GM23338 (cell line): ENCODE measurements around the gene ADPGK.

Source experiments
- CREB1 ChIP-seq: fragments of 250-450 bp; sonication (Bioruptor Pico); IDR thresholded peaks from 2 replicates; pipeline ENCODE4 v1.5.0; 2020; ENCODE audit warnings: low read depth, mild to moderate bottlenecking, moderate library complexity
- CTCF ChIP-seq, 2 experiments: fragments of 200-600 bp in 1 of 2; sonication (generic) in 1 of 2; conservative IDR thresholded peaks; 2 replicates each; pipeline versions ENCODE4 v1.5.1 to v1.6.1; 2016 to 2017; ENCODE audit warnings: antibody characterized with exemption in 2 of 2, low read depth in 2 of 2, mild to moderate bottlenecking in 2 of 2, moderate library complexity in 1 of 2
- ETS1 ChIP-seq: IDR thresholded peaks from 2 replicates; pipeline ENCODE4 v1.6.1; 2016; ENCODE audit warnings: antibody characterized with exemption
- EZH2 ChIP-seq: fragments of 200-600 bp; sonication (generic); IDR thresholded peaks from one replicate; pipeline ENCODE4 v1.8.0; 2017; ENCODE audit warnings: antibody characterized with exemption, mild to moderate bottlenecking, low read depth; ENCODE audit not compliant: unreplicated experiment
- EZH2phosphoT487 ChIP-seq: fragments of 200-600 bp; sonication (generic); IDR thresholded peaks from one replicate; pipeline ENCODE4 v1.8.1; 2018; ENCODE audit warnings: antibody characterized with exemption; ENCODE audit not compliant: unreplicated experiment
- JUNB ChIP-seq: IDR thresholded peaks from one replicate; pipeline ENCODE4 v1.6.1; 2016; ENCODE audit warnings: antibody characterized with exemption; ENCODE audit not compliant: unreplicated experiment
- NANOG ChIP-seq: IDR thresholded peaks from 2 replicates; pipeline ENCODE4 v1.6.1; 2016; ENCODE audit warnings: antibody characterized with exemption, borderline replicate concordance
- POLR2AphosphoS5 ChIP-seq: IDR thresholded peaks from 2 replicates; pipeline ENCODE4 v1.6.1; 2016; ENCODE audit warnings: antibody characterized with exemption, low read depth
- REST ChIP-seq: IDR thresholded peaks from one replicate; pipeline ENCODE4 v1.6.1; 2018; ENCODE audit warnings: antibody characterized with exemption; ENCODE audit not compliant: unreplicated experiment
- STAT1 ChIP-seq: IDR thresholded peaks from one replicate; pipeline ENCODE4 v1.6.1; 2016; ENCODE audit warnings: antibody characterized with exemption; ENCODE audit not compliant: unreplicated experiment
- ZNF114 ChIP-seq: fragments of 250-450 bp; sonication (Bioruptor Pico); IDR thresholded peaks from 2 replicates; pipeline ENCODE4 v1.5.0; 2020; ENCODE audit warnings: mild to moderate bottlenecking, moderate library complexity
- ZNF331 ChIP-seq: fragments of 250-450 bp; sonication (Bioruptor Pico); IDR thresholded peaks from 2 replicates; pipeline ENCODE4 v1.5.0; 2020; ENCODE audit warnings: low read depth, mild to moderate bottlenecking, moderate library complexity
- TF ChIP-seq, protein P1 (sequence below): fragments of 250-450 bp; sonication (Bioruptor Pico); IDR thresholded peaks from 2 replicates; pipeline ENCODE4 v1.5.0; 2020; ENCODE audit warnings: mild to moderate bottlenecking, moderate library complexity

- no peak for TF ChIP-seq POLR2AphosphoS5
- no peak for TF ChIP-seq EZH2
- TF ChIP-seq CREB1 (CRISPR knock-in tag), result no peak
- no peak for TF ChIP-seq CTCF (conservative IDR thresholded peaks at IDR 0.05; ENCODE audit: low read depth in 2 of 2)
- TF ChIP-seq JUNB, result no peak
- TF ChIP-seq EZH2phosphoT487, result no peak
- TF ChIP-seq ETS1, result no peak
- TF ChIP-seq ZNF331 (CRISPR knock-in tag), result no peak
- TF ChIP-seq REST, result no peak
- no peak for TF ChIP-seq STAT1
- TF ChIP-seq ZNF114 (CRISPR knock-in tag), result no peak
- TF ChIP-seq, protein P1, sequence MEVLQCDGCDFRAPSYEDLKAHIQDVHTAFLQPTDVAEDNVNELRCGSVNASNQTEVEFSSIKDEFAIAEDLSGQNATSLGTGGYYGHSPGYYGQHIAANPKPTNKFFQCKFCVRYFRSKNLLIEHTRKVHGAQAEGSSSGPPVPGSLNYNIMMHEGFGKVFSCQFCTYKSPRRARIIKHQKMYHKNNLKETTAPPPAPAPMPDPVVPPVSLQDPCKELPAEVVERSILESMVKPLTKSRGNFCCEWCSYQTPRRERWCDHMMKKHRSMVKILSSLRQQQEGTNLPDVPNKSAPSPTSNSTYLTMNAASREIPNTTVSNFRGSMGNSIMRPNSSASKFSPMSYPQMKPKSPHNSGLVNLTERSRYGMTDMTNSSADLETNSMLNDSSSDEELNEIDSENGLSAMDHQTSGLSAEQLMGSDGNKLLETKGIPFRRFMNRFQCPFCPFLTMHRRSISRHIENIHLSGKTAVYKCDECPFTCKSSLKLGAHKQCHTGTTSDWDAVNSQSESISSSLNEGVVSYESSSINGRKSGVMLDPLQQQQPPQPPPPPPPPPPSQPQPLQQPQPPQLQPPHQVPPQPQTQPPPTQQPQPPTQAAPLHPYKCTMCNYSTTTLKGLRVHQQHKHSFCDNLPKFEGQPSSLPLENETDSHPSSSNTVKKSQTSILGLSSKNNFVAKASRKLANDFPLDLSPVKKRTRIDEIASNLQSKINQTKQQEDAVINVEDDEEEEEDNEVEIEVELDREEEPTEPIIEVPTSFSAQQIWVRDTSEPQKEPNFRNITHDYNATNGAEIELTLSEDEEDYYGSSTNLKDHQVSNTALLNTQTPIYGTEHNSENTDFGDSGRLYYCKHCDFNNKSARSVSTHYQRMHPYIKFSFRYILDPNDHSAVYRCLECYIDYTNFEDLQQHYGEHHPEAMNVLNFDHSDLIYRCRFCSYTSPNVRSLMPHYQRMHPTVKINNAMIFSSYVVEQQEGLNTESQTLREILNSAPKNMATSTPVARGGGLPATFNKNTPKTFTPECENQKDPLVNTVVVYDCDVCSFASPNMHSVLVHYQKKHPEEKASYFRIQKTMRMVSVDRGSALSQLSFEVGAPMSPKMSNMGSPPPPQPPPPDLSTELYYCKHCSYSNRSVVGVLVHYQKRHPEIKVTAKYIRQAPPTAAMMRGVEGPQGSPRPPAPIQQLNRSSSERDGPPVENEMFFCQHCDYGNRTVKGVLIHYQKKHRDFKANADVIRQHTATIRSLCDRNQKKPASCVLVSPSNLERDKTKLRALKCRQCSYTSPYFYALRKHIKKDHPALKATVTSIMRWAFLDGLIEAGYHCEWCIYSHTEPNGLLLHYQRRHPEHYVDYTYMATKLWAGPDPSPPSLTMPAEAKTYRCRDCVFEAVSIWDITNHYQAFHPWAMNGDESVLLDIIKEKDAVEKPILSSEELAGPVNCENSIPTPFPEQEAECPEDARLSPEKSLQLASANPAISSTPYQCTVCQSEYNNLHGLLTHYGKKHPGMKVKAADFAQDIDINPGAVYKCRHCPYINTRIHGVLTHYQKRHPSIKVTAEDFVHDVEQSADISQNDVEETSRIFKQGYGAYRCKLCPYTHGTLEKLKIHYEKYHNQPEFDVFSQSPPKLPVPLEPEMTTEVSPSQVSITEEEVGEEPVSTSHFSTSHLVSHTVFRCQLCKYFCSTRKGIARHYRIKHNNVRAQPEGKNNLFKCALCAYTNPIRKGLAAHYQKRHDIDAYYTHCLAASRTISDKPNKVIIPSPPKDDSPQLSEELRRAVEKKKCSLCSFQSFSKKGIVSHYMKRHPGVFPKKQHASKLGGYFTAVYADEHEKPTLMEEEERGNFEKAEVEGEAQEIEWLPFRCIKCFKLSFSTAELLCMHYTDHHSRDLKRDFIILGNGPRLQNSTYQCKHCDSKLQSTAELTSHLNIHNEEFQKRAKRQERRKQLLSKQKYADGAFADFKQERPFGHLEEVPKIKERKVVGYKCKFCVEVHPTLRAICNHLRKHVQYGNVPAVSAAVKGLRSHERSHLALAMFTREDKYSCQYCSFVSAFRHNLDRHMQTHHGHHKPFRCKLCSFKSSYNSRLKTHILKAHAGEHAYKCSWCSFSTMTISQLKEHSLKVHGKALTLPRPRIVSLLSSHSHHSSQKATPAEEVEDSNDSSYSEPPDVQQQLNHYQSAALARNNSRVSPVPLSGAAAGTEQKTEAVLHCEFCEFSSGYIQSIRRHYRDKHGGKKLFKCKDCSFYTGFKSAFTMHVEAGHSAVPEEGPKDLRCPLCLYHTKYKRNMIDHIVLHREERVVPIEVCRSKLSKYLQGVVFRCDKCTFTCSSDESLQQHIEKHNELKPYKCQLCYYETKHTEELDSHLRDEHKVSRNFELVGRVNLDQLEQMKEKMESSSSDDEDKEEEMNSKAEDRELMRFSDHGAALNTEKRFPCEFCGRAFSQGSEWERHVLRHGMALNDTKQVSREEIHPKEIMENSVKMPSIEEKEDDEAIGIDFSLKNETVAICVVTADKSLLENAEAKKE (CRISPR knock-in tag), result no peak
- no peak for TF ChIP-seq NANOG
Observed at GRCh38 chr15:72781631-72782030, 1.9 kb downstream of the ADPGK start.
